SJCRH30 (cell line): ENCODE data around the gene TFEB. TPM values are rescaled to one million over a fixed set of nuclear protein-coding genes. Genes with fewer than 3 reads are reported as not detected.

Experiments
- DNase-seq, 2 experiments: peaks; one replicate each; pipeline ENCODE4 v3.0.0-alpha.2; 2015 to 2020
- H3K27ac ChIP-seq: fragments of 250-450 bp; sonication (Bioruptor Pico); 2 replicates; pipeline ENCODE4 v1.5.1; 2020; ENCODE audit warnings: mild to moderate bottlenecking, moderate library complexity
- H3K27me3 ChIP-seq: fragments of 250-450 bp; sonication (Bioruptor Pico); 2 replicates; pipeline ENCODE4 v1.5.1; 2020; ENCODE audit warnings: mild to moderate bottlenecking, moderate library complexity
- H3K36me3 ChIP-seq: fragments of 250-450 bp; sonication (Bioruptor Pico); 2 replicates; pipeline ENCODE4 v1.5.1; 2020; ENCODE audit warnings: mild to moderate bottlenecking, moderate library complexity
- H3K4me1 ChIP-seq: fragments of 250-450 bp; sonication (Bioruptor Pico); 2 replicates; pipeline ENCODE4 v1.5.1; 2020; ENCODE audit warnings: mild to moderate bottlenecking, moderate library complexity
- H3K4me3 ChIP-seq: fragments of 250-450 bp; sonication (Bioruptor Pico); 2 replicates; pipeline ENCODE4 v1.5.1; 2020; ENCODE audit warnings: mild to moderate bottlenecking, moderate library complexity
- H3K9me3 ChIP-seq: fragments of 250-450 bp; sonication (Bioruptor Pico); replicated peaks from 2 replicates; pipeline ENCODE4 v1.5.1; 2020; ENCODE audit warnings: mild to moderate bottlenecking, moderate library complexity
- total RNA-seq: library from RNA; depleted of rRNA; stranded (reverse); fragments of >200 nt; shearing (Covaris generic); gene quantifications from 2 replicates; pipeline ENCODE4 v1.2.3, GENCODE V29; 2014

The TFEB gene
- total RNA-seq, 1 experiment from 2014 or later, result 0.57 TPM

- H3K4me3 ChIP-seq, result no peak overlapping the region
- peaks cover 45% of the 10 kb centered on the region for H3K36me3 ChIP-seq
- H3K27me3 ChIP-seq, result no peaks in the 10 kb centered on the region
- no peak overlapping the region for H3K27ac ChIP-seq
- H3K4me1 ChIP-seq, result peaks cover 47% of the 10 kb centered on the region
- DNase-seq, result no peak
- H3K9me3 ChIP-seq, result no peaks in the 10 kb centered on the region
These were observed 83.3 kb downstream of the TFEB start for GRCh38 chr6:41651962-41652657.

DNA sequence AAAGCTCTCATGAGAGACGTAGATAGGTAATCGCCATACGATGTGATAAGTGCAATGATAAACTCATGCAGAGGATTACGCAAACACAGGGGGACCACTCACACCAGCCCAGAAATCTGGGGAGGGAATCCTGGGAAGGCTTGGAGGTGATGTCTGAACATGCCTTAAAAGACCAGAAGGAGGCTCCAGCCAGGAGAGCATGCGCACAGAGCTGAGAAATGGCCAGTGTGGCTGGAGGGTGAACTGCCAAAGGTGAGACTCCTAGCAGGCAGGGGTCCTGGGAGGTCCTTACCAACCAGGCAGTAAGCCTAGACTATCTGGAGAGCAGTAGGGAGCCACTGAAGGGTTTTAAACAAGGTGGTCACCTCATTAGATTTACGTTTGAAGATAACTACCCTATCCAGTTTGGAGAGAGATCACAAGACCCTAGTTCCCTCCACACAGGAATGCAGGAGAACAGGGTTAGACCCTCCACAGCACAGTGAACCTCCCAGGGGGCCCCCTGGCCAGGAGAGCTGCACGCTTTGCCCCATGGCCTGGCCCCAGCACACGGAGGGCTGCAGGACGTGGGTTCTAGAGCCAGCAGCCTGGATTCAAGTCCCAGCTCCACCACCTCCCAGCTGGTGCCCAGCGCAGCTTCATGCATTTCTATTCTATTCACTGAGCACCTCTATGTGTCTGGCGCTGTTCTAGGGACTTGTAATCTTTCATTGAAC lies 84.0 kb downstream of the TFEB start:
- H3K9me3 ChIP-seq, result no peaks in the 10 kb centered on the region
- H3K27ac ChIP-seq, result no peak overlapping the region
- no peaks in the 10 kb centered on the region for H3K27me3 ChIP-seq
- peaks cover 44% of the 10 kb centered on the region for H3K4me1 ChIP-seq
- H3K4me3 ChIP-seq, result no peak overlapping the region
- no peak for DNase-seq
- peaks cover 50% of the 10 kb centered on the region for H3K36me3 ChIP-seq

DNA sequence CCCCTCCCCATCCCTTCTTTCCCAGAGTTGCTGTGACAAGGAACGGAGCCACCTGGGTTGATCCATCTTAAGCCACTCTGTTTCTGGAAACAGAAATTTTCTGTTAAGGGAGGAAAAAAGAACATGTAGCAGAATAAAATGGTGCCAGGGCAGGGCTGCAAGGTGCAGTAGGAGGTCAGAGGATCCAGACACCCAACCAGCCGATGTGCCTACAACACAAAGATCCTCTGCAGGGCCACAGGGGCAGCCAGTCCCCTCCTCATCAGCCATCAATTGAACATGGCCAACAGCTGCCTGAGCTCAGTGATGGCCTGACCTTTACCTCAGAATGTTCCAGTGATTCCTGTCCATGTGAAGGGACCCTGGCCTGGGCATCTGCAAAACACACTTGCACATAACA lies 85.3 kb downstream of the TFEB start:
- Histone ChIP-seq H3K9me3 (no peaks in the 10 kb centered on the region), H3K4me3 (no peak overlapping the region), H3K4me1 (peaks cover 44% of the 10 kb centered on the region), H3K27ac (no peak overlapping the region), H3K36me3 (peaks cover 53% of the 10 kb centered on the region), H3K27me3 (no peaks in the 10 kb centered on the region)
- no peak for DNase-seq

- Histone ChIP-seq H3K9me3 (no peaks in the 10 kb centered on the region), H3K4me1 (peaks cover 45% of the 10 kb centered on the region), H3K36me3 (peaks cover 53% of the 10 kb centered on the region), H3K27me3 (no peaks in the 10 kb centered on the region), H3K4me3 (no peak overlapping the region), H3K27ac (peak overlapping the region; percentile 79)
- no peak for DNase-seq
These were observed 85.8 kb downstream of the TFEB start for GRCh38 chr6:41649596-41649995.

DNA sequence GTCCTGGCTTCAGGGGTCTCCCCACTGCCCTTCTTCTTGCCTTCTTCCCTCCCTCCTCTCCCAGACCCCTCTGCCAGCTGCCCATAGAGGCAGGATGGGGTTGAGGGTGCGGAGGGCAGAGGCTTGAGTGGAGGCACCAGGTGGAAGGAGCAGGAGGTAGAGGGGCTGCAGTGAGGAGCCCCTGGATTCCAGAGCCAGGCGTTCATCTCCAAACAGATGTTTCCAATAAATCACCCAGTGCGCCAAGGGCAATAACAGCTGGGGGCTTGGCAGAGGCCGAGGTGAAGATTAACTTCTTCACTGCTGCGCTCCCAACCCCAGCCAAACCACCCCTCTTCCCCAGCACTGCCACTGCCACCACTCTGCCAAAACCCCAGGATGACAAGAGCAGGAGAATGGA lies 86.5 kb downstream of the TFEB start:
- Histone ChIP-seq H3K4me1 (peaks cover 47% of the 10 kb centered on the region), H3K36me3 (peaks cover 53% of the 10 kb centered on the region), H3K27ac (peak overlapping the region; percentile 79), H3K9me3 (no peaks in the 10 kb centered on the region), H3K4me3 (no peak overlapping the region), H3K27me3 (no peaks in the 10 kb centered on the region)
- peak; percentile 92 to 96 for DNase-seq

- DNase-seq, result no peak
- H3K36me3 ChIP-seq, result peaks cover 53% of the 10 kb centered on the region
- H3K4me3 ChIP-seq, result no peak overlapping the region
- no peaks in the 10 kb centered on the region for H3K9me3 ChIP-seq
- no peaks in the 10 kb centered on the region for H3K27me3 ChIP-seq
- peaks cover 53% of the 10 kb centered on the region for H3K4me1 ChIP-seq
- peak overlapping the region; percentile 79 for H3K27ac ChIP-seq
These were observed 87.3 kb downstream of the TFEB start for GRCh38 chr6:41648070-41648585.

DNA sequence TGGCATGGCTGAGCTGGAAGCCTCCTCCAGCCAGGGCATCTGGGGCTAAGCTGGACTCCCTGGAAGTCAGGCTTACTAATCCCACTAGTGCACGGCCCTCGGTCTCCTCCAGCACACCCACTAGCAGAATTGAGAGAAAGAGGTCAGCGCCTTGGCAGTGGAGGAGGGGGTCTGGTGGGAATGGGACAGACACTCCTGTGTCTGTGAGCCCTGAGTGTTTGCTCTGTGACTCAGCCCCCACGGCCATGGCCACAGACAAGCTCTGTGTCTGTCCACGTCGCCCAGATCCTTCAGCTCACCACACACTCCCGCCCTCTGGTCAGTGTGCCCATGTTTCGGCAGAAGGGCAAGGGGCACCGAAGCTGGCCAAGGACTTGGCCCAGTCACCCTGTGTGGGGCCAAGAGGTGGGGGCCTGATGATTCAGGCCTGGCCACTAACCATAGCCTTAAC lies 88.3 kb downstream of the TFEB start:
- Histone ChIP-seq H3K36me3 (peaks cover 47% of the 10 kb centered on the region), H3K9me3 (no peaks in the 10 kb centered on the region), H3K4me1 (peaks cover 63% of the 10 kb centered on the region), H3K27ac (no peak overlapping the region; the same call in 1 of the 2 replicates), H3K27me3 (no peaks in the 10 kb centered on the region), H3K4me3 (no peak overlapping the region)
- no peak for DNase-seq

DNA sequence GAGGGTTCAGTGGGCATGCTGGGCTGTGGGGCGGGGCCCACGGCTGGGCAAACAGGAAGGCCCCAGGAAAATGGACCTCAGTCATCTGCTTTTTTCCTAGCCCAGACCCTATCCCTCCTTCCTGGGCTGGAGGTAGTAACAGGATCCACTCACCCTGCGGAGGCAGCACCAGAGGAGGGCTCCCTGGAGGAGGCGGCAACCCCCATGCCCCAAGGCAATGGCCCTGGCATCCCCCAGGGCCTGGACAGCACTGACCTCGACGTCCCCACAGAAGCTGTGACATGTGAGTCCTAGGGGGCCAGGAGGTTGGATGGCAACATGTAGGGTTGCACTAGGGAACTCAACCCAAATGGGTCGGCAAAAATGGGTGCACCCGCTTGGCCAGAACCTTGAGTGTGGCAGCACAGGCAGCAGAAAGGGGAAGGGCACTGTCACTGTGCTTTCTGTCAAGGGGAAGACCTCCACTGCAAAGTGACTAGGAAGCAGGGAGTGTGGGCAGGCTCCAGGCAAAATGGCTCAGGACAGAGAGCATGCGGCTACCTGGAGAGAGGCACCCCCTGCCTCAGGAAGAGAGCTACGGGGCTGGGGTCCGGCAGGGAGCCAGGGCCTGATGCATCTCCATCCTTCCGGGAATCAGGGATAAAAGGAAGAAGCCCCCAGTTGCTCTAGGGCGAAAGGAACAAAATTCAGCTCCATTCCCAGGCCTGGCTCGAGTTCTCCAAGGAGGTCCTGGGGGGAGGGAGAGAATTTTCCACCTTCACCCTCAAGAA lies 89.2 kb downstream of the TFEB start:
- H3K9me3 ChIP-seq, result no peaks in the 10 kb centered on the region
- no peak for DNase-seq
- peaks cover 72% of the 10 kb centered on the region for H3K4me1 ChIP-seq
- peaks cover 44% of the 10 kb centered on the region for H3K36me3 ChIP-seq
- H3K27me3 ChIP-seq, result no peaks in the 10 kb centered on the region
- H3K4me3 ChIP-seq, result no peak overlapping the region
- no peak overlapping the region for H3K27ac ChIP-seq

DNA sequence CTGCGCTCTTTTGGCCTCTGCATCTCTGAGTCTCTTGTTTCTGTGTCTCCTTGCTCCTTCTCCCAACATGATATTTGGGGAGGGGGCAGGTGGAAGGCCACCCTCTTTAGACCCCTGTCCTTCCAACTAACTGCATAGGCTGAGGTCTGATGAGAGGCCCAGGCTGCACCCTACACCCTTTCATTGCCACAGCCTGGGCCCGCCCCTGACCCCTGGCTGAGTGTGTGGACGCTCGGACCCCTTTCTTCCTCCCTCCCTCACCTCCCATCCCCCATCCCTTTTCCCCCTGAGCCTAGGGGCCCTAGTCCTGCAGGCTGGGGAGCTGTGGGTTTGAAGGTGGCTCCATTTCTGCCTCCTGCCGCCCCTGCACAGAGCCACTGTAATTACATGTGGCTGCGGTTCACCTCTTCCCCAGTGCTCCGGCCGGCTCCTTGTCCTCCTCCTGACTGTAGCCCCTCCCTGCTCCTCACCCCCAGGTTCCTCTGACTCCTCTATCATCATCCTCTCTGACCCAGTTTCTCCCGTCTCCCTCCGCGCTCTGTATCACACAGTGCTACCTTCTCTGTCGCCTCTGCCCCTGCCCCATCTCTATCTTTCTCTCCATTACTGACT lies 90.3 kb downstream of the TFEB start:
- Histone ChIP-seq H3K27ac (peak overlapping the region; percentile 34; the same call in 1 of the 2 replicates), H3K4me1 (peaks cover 83% of the 10 kb centered on the region), H3K27me3 (no peaks in the 10 kb centered on the region)

DNA sequence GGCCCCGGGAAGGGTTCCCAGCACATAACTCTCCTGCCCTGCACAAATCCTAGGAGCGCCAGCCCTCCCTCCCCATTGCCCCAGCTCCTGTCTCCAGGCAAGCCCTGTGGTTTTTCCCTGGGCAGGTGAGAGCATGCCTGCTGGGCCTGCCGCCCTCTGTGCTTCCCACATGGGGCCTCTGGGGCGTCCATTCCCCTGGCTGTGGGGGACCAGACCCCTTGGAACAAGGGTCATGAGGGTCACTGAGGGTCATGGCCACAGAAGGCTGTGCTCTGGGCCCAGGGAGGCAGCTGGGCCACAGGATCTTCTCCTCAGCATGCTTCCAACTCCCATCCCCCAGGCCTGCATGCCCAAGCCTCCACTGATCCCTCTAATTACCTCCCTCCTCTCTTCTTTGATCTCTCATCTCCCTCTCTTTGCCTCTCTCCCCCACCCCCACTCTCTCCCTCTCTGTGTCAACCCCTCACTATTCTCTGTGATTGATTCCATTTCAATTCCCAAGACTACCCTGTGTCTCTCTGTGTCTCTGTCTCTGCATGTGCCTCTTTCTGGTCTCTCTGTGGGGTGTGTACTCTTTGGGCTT lies 91.0 kb downstream of the TFEB start:
- Histone ChIP-seq H3K27ac (peak overlapping the region; percentile 34), H3K4me1 (peaks cover 82% of the 10 kb centered on the region), H3K36me3 (peaks cover 30% of the 10 kb centered on the region)

More for the DNA sequence above, 90.3 kb downstream of the TFEB start:
- no peak overlapping the region for H3K4me3 ChIP-seq
- no peak for DNase-seq
- H3K9me3 ChIP-seq, result no peaks in the 10 kb centered on the region
- peaks cover 36% of the 10 kb centered on the region for H3K36me3 ChIP-seq

GRCh38 chr6:41643899-41644269 lies 91.5 kb downstream of the TFEB start:
- Histone ChIP-seq H3K27me3 (no peaks in the 10 kb centered on the region), H3K9me3 (no peaks in the 10 kb centered on the region), H3K4me1 (peaks cover 79% of the 10 kb centered on the region), H3K36me3 (peaks cover 27% of the 10 kb centered on the region), H3K4me3 (no peak overlapping the region), H3K27ac (peak overlapping the region; percentile 34)
- no peak for DNase-seq

More for the DNA sequence above, 91.0 kb downstream of the TFEB start:
- no peaks in the 10 kb centered on the region for H3K9me3 ChIP-seq
- DNase-seq, result peak; percentile 64 to 70
- no peak overlapping the region for H3K4me3 ChIP-seq
- no peaks in the 10 kb centered on the region for H3K27me3 ChIP-seq

DNA sequence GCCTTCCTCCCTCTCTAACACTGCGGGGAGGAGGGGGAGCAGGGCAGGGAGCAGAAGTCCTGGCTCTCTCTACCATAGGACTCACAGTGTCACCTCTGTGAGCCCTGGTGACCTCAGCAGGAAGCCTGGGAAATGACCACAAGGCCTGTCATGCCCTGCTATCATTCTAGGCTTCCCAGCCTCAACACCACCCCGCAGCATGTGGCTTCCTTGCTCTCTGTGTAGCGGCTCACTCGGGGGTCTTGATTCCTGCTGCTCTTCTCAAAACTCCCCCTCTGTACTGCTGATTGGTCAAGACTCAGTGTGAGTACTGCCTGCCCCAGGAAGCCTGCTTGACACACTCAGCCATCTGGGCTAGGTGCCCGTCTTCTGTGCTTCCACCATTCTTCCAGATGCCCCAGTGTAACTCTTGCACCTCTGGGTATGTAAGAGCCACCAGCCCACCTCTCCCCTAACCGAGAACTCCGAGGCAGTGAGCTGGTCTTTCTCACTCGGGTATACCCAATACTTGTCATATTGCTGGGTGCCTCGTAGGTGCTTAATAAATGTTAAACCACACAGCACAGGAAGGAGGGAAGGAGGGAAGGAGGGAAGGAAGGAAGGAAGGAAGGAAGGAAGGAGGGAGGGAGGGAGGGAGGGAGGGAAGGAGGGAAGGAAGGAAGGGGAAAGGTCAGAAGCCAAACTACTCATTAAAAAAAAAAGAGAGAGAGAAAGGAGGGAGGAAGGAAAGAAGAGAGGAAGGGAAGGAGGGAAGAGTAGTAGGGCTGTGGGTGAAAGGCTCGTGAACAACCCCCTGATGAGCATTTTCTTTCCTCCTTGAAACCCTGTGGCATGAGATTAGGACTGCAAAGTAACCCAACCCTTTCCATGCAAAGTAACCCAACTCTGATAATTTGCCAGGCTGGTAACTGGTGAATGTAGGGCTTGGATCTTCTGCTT lies 92.2 kb downstream of the TFEB start:
- H3K4me1 ChIP-seq, result peaks cover 72% of the 10 kb centered on the region
- H3K27ac ChIP-seq, result peak overlapping the region; percentile 34
- no peaks in the 10 kb centered on the region for H3K27me3 ChIP-seq
- no peaks in the 10 kb centered on the region for H3K9me3 ChIP-seq
- no peak for DNase-seq
- no peak overlapping the region for H3K4me3 ChIP-seq
- H3K36me3 ChIP-seq, result peaks cover 25% of the 10 kb centered on the region
